IPS-18c (cell line): ENCODE measurements around the gene GOLGA3.

Experiments used
- H3K4me3 ChIP-seq: 2 replicates; pipeline ENCODE4 v1.7.0; 2013; ENCODE audit warnings: low read depth, mild to moderate bottlenecking, low read length, moderate library complexity; ENCODE audit not compliant: insufficient read depth
- H3K9me3 ChIP-seq: one replicate; pipeline ENCODE4 v1.6.1; 2013; ENCODE audit warnings: mild to moderate bottlenecking, low read length, moderate library complexity; ENCODE audit not compliant: control insufficient read depth, insufficient read depth

GOLGA3 gene

DNA sequence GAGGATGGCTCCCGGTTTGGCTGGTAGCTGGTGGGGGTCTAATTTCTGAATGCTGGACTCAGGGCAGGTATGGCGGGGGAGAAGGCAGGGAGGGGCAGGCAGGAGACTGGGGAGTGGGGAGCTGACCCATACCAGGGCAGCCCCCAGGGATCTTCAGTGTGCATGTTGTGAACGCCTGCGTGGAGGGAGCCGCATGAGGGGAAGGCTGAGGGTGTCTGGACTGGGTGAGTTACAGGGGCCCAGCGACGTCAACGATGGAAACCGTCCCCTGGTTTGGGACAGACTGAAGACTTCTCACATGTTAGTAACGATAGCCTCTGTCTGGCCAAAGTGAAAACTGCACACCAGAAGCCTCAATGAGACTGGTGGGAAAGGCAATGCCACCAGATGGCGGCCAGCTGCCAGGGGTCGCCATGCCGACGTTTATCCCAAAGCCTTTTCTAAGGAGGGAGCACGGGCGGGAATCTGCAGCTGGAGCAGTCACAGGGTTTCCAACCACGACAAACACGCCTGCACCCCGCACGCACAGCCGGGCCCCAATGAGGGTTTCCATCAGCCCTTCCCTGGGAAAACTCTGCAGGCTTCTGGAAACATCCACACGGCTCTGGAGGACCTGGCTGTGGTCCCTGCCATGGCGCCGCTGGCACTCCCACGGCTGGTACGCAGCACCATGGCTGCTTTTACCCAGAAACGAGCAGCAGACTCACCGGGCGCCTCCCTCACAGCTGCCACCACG lies 104.0 kb downstream of the GOLGA3 start:
- Histone ChIP-seq H3K4me3 (no peak overlapping the region), H3K9me3 (no peaks in the 10 kb centered on the region)

DNA sequence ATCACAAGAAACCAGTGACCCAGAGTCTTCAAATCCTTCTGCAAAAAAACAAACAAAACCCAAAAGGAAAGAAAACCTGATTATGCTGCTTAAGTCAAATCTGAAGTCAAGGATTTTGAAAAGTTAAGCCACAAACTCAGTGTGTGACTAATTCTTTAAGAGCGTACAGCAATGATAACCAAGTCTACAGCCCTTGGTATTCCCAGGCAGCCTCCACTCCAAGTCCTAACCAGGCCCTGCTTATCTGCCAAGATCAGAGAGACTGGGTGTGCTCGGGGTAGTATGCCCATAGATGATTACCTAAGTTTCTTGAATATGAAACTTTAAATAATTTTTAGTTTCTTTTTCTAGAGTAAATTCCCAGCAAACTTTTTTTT lies 104.9 kb downstream of the GOLGA3 start:
- Histone ChIP-seq H3K4me3 (no peak overlapping the region), H3K9me3 (no peaks in the 10 kb centered on the region)

GRCh38 chr12:132723015-132723763 lies 105.5 kb downstream of the GOLGA3 start:
- Histone ChIP-seq H3K4me3 (no peak overlapping the region), H3K9me3 (no peaks in the 10 kb centered on the region)

GRCh38 chr12:132720606-132721345 lies 107.9 kb downstream of the GOLGA3 start:
- H3K9me3 ChIP-seq: no peaks in the 10 kb centered on the region

DNA sequence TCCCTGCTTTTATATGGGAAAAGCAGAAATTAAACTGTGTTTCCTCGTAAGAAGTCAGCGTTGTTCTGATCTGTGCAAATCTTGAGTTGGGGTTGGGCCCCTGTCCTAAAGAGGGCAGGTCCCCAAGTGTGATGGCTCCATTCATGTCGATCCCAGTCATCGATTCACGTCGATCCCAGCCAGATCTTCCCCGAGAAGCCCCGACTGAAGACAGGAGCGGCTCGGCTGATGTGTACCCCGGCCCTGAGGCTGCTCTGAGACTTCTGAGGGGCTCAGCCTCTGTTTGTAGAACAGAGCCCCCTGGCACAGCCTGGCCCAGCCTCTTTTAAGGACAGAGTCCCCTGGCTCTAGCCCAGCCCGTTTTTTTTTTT lies 108.7 kb downstream of the GOLGA3 start:
- Histone ChIP-seq H3K4me3 (no peak overlapping the region), H3K9me3 (no peaks in the 10 kb centered on the region)

More at GRCh38 chr12:132720606-132721345, 107.9 kb downstream of the GOLGA3 start:
- no peak overlapping the region for H3K4me3 ChIP-seq

GRCh38 chr12:132719141-132719953 lies 109.3 kb downstream of the GOLGA3 start:
- H3K4me3 ChIP-seq: no peak overlapping the region

More at GRCh38 chr12:132719141-132719953, 109.3 kb downstream of the GOLGA3 start:
- H3K9me3 ChIP-seq: no peaks in the 10 kb centered on the region
